Right atrium auricular region (tissue), 2 donors: ENCODE measurements around the gene RHOA. TPM values are rescaled to one million over a fixed set of nuclear protein-coding genes. Genes with fewer than 3 reads are reported as not detected.

Experiments used
- DNase-seq: peaks from one replicate; pipeline ENCODE4 v3.0.0-alpha.2; 2019; ENCODE audit warnings: low spot score
- H3K27ac ChIP-seq, 2 donors: fragments of 200-600 bp; sonication (generic); 1 replicate in 1 of 2; 2 replicates in 1 of 2; pipeline ENCODE4 v1.5.1; 2016 to 2019
- H3K27me3 ChIP-seq, 2 donors: fragments of 200-600 bp; sonication (generic); one replicate each; pipeline versions ENCODE4 v1.5.1 to v1.6.0; 2017 to 2019
- H3K36me3 ChIP-seq: fragments of 200-600 bp; sonication (generic); one replicate; pipeline ENCODE4 v1.5.1; 2016
- H3K4me1 ChIP-seq, 2 donors: fragments of 200-600 bp; sonication (generic); one replicate each; pipeline versions ENCODE4 v1.5.1 to v1.6.0; 2017 to 2019
- H3K4me3 ChIP-seq, 2 donors: fragments of 200-600 bp; sonication (generic); 1 replicate in 1 of 2; 2 replicates in 1 of 2; pipeline ENCODE4 v1.5.1; 2017 to 2019; ENCODE audit warnings: mild to moderate bottlenecking in 1 of 2, moderate library complexity in 1 of 2
- H3K9me3 ChIP-seq, 2 donors: fragments of 200-600 bp; sonication (generic); one replicate each; pipeline ENCODE4 v1.5.1; 2019
- CTCF ChIP-seq, 2 donors: fragments of 200-600 bp; sonication (generic); IDR thresholded peaks; one replicate each; pipeline ENCODE4 v1.5.1; 2019; ENCODE audit warnings: antibody characterized with exemption in 2 of 2
- total RNA-seq, 2 donors: library from RNA; depleted of rRNA; stranded (reverse); fragments of >200 nt; gene quantifications; one replicate each; pipeline ENCODE4 v1.1.0, GENCODE V29; 2016

RHOA gene
- total RNA-seq, 2 donors from 2014 or later, result 292 to 304 TPM

GRCh38 chr3:49377483-49377882 lies 34.3 kb downstream of the RHOA start:
- no peaks in the 10 kb centered on the region for H3K4me1 ChIP-seq
- TF ChIP-seq CTCF (IDR thresholded peaks at IDR 0.05), result no peak
- no peak overlapping the region for H3K27ac ChIP-seq
- peaks cover 32% of the 10 kb centered on the region for H3K36me3 ChIP-seq
- DNase-seq, result no peak
- no peak overlapping the region for H3K4me3 ChIP-seq
- no peaks in the 10 kb centered on the region for H3K9me3 ChIP-seq
- H3K27me3 ChIP-seq, result no peaks in the 10 kb centered on the region

- no peak overlapping the region for H3K4me3 ChIP-seq
- peaks cover 83% of the 10 kb centered on the region for H3K36me3 ChIP-seq
- no peaks in the 10 kb centered on the region for H3K9me3 ChIP-seq
- H3K4me1 ChIP-seq, result no peaks in the 10 kb centered on the region
- no peak overlapping the region for H3K27ac ChIP-seq
- DNase-seq, result no peak
- no peaks in the 10 kb centered on the region for H3K27me3 ChIP-seq
- TF ChIP-seq CTCF (IDR thresholded peaks at IDR 0.05), result no peak
These were observed 39.8 kb downstream of the RHOA start for GRCh38 chr3:49371946-49372345.

GRCh38 chr3:49370585-49371290 lies 41.0 kb downstream of the RHOA start:
- H3K36me3 ChIP-seq, result peaks cover 95% of the 10 kb centered on the region
- H3K9me3 ChIP-seq, result no peaks in the 10 kb centered on the region
- no peaks in the 10 kb centered on the region for H3K4me1 ChIP-seq
- no peaks in the 10 kb centered on the region for H3K27me3 ChIP-seq
- DNase-seq, result no peak
- TF ChIP-seq CTCF (IDR thresholded peaks at IDR 0.05), result no peak
- H3K27ac ChIP-seq, result no peak overlapping the region
- no peak overlapping the region for H3K4me3 ChIP-seq

GRCh38 chr3:49362561-49362960 lies 49.2 kb downstream of the RHOA start:
- Histone ChIP-seq H3K36me3 (peaks cover 85% of the 10 kb centered on the region), H3K4me3 (no peak overlapping the region), H3K9me3 (no peaks in the 10 kb centered on the region), H3K4me1 (peaks cover 0 to 13% of the 10 kb centered on the region in 2 donors), H3K27me3 (no peaks in the 10 kb centered on the region), H3K27ac (no peak overlapping the region)
- TF ChIP-seq CTCF (IDR thresholded peaks at IDR 0.05), result no peak
- no peak for DNase-seq

- peaks cover 64% of the 10 kb centered on the region for H3K36me3 ChIP-seq
- H3K27ac ChIP-seq, result peak overlapping the region in 1 of 2 donors; percentile 87
- no peak for DNase-seq
- H3K4me3 ChIP-seq, result no peak overlapping the region
- H3K4me1 ChIP-seq, result peaks cover 0 to 23% of the 10 kb centered on the region in 2 donors
- TF ChIP-seq CTCF (IDR thresholded peaks at IDR 0.05), result no peak
- no peaks in the 10 kb centered on the region for H3K27me3 ChIP-seq
- H3K9me3 ChIP-seq, result no peaks in the 10 kb centered on the region
These were observed 52.2 kb downstream of the RHOA start for GRCh38 chr3:49359623-49360022.

GRCh38 chr3:49358884-49359225 lies 52.9 kb downstream of the RHOA start:
- peak overlapping the region; percentile 87 to 90 for H3K27ac ChIP-seq
- no peaks in the 10 kb centered on the region for H3K27me3 ChIP-seq
- no peak for DNase-seq
- peaks cover 57% of the 10 kb centered on the region for H3K36me3 ChIP-seq
- H3K9me3 ChIP-seq, result no peaks in the 10 kb centered on the region
- TF ChIP-seq CTCF (IDR thresholded peaks at IDR 0.05), result no peak
- peak overlapping the region; percentile 74 to 91 for H3K4me3 ChIP-seq
- peaks cover 0 to 23% of the 10 kb centered on the region in 2 donors for H3K4me1 ChIP-seq
